Caco-2 (cell line): ENCODE measurements around the gene NKD1. TPM values are rescaled to one million over a fixed set of nuclear protein-coding genes. Genes with fewer than 3 reads are reported as not detected.

Experiments used
- BruUV-seq: library from RNA; stranded (reverse); fragments of 400-500 nt; replicated peaks from 2 replicates; lab custom pipeline; 2021; lab: Mats Ljungman, UMichigan
- CTCF ChIA-PET: fragments of 300-600 bp; sonication (Branson Sonifier 250); formaldehyde crosslinking; loops from one replicate; lab custom pipeline; 2022; ENCODE audit warnings: antibody characterized with exemption; lab: Charles Lee
- POLR2A ChIA-PET: fragments of 300-600 bp; sonication (Branson Sonifier 250); formaldehyde crosslinking; loops from one replicate; lab custom pipeline; 2022; ENCODE audit warnings: antibody characterized with exemption; lab: Charles Lee
- DNase-seq, 2 experiments: peaks; one replicate each; pipeline versions ENCODE4 v3.0.0 to v3.0.0-alpha.2; 2020 to 2022
- H3K27me3 ChIP-seq: replicated peaks from 2 replicates; pipeline ENCODE4 v1.6.0; 2011; ENCODE audit warnings: low read length; ENCODE audit not compliant: control insufficient read depth, insufficient read depth
- H3K36me3 ChIP-seq: 2 replicates; pipeline ENCODE4 v1.5.1; 2011; ENCODE audit warnings: low read length; ENCODE audit not compliant: control insufficient read depth, insufficient read depth
- H3K4me1 ChIP-seq: fragments of 250-450 bp; sonication (Bioruptor Pico); 2 replicates; pipeline ENCODE4 v1.5.1; 2020; ENCODE audit warnings: mild to moderate bottlenecking
- H3K4me3 ChIP-seq: 2 replicates; pipeline ENCODE4 v1.5.1; 2011; ENCODE audit warnings: low read depth, mild to moderate bottlenecking, control low read depth, low read length
- H3K9me3 ChIP-seq: fragments of 250-450 bp; sonication (Bioruptor Pico); 2 replicates; pipeline ENCODE4 v1.5.1; 2020; ENCODE audit warnings: mild to moderate bottlenecking, moderate library complexity
- H3K27ac Mint-ChIP-seq: one replicate; pipeline ENCODE4 v1.8.0; 2022; ENCODE audit warnings: mixed read lengths; ENCODE audit not compliant: unreplicated experiment
- H3K27me3 Mint-ChIP-seq: one replicate; pipeline ENCODE4 v1.8.0; 2022; ENCODE audit warnings: mixed read lengths; ENCODE audit not compliant: insufficient read depth, unreplicated experiment
- H3K36me3 Mint-ChIP-seq: one replicate; pipeline ENCODE4 v1.8.0; 2022; ENCODE audit warnings: mild to moderate bottlenecking, mixed read lengths; ENCODE audit not compliant: insufficient read depth, unreplicated experiment
- H3K4me1 Mint-ChIP-seq: one replicate; pipeline ENCODE4 v1.8.0; 2022; ENCODE audit warnings: low read depth, mixed read lengths; ENCODE audit not compliant: unreplicated experiment
- H3K4me3 Mint-ChIP-seq: one replicate; pipeline ENCODE4 v1.8.0; 2022; ENCODE audit warnings: mild to moderate bottlenecking, moderate library complexity, mixed read lengths; ENCODE audit not compliant: unreplicated experiment
- H3K9me3 Mint-ChIP-seq: one replicate; pipeline ENCODE4 v1.8.0; 2022; ENCODE audit warnings: mixed read lengths; ENCODE audit not compliant: unreplicated experiment
- intact Hi-C: fragments of 100-400 bp; cut with micrococcal nuclease; formaldehyde crosslinking; loops from one replicate; pipeline ENCODE4 v1.10.0; 2022; ENCODE audit not compliant: unreplicated experiment
- total RNA-seq: library from RNA; stranded (reverse); gene quantifications from 2 replicates; pipeline ENCODE4 v1.2.3, GENCODE V29; 2022
- TF ChIP-seq, protein P1 (sequence below), 2 experiments: fragments of 200-600 bp in 1 of 2; IDR thresholded peaks; 1 replicate in 1 of 2; 2 replicates in 1 of 2; pipeline versions ENCODE4 v1.5.1 to v1.8.0; 2011 to 2022; ENCODE audit warnings: antibody characterized with exemption in 1 of 2, control low read depth in 1 of 2, inconsistent platforms in 1 of 2, low read depth in 1 of 2, low read length in 1 of 2, mild to moderate bottlenecking in 1 of 2, moderate library complexity in 1 of 2; ENCODE audit not compliant: insufficient read depth in 1 of 2, severe bottlenecking in 1 of 2, unreplicated experiment in 1 of 2

The NKD1 gene
- total RNA-seq, 1 experiment from 2014 or later, result 54.9 TPM

DNA sequence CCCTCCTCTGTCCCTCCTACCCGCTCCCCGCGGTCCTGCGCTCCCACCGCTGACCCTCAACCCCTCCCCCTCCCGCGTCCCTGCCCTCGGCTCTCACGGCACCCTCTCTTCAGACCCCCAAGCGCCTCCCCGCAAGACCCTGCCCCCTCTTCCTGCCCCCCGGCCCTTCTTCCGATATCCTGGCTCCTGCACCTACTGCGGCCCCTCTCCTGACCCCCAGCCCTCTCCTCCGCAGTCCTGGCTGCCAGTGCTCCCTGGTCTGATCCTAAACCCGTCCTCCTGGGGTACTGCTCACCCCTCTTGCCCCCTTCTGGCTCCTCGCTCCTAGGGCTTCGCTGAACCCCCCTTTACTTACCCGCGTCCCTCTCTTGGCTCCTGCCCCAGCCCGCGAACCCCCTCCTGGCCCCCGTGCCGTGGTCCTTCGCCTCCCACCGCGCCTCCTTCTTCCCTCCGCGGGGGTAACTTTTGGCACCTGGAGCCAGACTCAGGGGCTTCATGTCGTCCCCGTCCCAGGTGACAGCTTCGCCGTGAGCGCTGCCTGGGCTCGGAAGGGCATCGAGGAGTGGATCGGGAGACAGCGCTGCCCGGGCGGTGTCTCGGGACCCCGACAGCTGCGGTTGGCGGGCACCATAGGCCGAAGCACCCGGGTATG is 839 bp downstream of the NKD1 start:
- H3K27me3 ChIP-seq, result no peaks in the 10 kb centered on the region
- POLR2A ChIA-PET, result interaction anchor here (0.6 to 1.1 kb wide), 2 partner anchors 13 to 68 kb away, joined by 3 read pairs; no protein-coding TSS in a partner anchor
- H3K36me3 Mint-ChIP-seq, result peaks cover 33% of the 10 kb centered on the region
- peak overlapping the region; percentile 87 for H3K4me3 ChIP-seq
- no peaks in the 10 kb centered on the region for H3K27me3 Mint-ChIP-seq
- BruUV-seq, result no TSS peak
- H3K9me3 ChIP-seq, result no peaks in the 10 kb centered on the region
- intact Hi-C loops, result loop anchor here (5.0 kb wide), 3 partner anchors 82 to 258 kb away; partner anchors contain the start of gene CYLD
- peaks cover 16% of the 10 kb centered on the region for H3K4me1 Mint-ChIP-seq
- H3K36me3 ChIP-seq, result 0 out of 2 replicates have a peak, but pooled peaks cover 2% of the 10 kb centered on the region
- no peaks in the 10 kb centered on the region for H3K9me3 Mint-ChIP-seq
- peak overlapping the region; percentile 73 for H3K4me3 Mint-ChIP-seq
- no peak for DNase-seq
- H3K4me1 ChIP-seq, result no peaks in the 10 kb centered on the region; the same call in 1 of the 2 replicates
- CTCF ChIA-PET, result no interaction called here
- TF ChIP-seq, protein P1, sequence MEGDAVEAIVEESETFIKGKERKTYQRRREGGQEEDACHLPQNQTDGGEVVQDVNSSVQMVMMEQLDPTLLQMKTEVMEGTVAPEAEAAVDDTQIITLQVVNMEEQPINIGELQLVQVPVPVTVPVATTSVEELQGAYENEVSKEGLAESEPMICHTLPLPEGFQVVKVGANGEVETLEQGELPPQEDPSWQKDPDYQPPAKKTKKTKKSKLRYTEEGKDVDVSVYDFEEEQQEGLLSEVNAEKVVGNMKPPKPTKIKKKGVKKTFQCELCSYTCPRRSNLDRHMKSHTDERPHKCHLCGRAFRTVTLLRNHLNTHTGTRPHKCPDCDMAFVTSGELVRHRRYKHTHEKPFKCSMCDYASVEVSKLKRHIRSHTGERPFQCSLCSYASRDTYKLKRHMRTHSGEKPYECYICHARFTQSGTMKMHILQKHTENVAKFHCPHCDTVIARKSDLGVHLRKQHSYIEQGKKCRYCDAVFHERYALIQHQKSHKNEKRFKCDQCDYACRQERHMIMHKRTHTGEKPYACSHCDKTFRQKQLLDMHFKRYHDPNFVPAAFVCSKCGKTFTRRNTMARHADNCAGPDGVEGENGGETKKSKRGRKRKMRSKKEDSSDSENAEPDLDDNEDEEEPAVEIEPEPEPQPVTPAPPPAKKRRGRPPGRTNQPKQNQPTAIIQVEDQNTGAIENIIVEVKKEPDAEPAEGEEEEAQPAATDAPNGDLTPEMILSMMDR (IDR thresholded peaks at IDR 0.05; ENCODE audit: insufficient read depth in 1 of 2, low read depth in 1 of 2, low read length in 1 of 2, severe bottlenecking in 1 of 2, unreplicated experiment in 1 of 2), result no peak
- peak overlapping the region; percentile 81 for H3K27ac Mint-ChIP-seq

DNA sequence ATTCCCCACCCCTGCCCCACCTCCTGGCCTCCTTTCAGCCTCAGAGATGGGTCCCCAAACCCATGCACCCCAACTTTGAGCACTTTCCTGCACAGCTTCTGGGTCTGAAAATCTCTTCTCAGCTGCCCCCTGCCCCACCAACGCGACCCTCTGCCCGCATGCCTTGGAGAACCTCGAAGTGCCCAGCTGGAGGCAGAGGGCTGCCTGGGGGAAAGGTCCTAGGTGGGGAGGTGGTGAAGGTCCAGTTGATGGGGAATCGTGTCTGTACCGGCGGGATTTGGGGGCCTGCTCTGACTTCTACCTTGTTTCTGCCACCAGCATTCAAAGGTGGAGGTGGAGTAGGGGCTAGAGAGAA is 1.3 kb downstream of the NKD1 start:
- Histone ChIP-seq H3K9me3 (no peaks in the 10 kb centered on the region), H3K27me3 (no peaks in the 10 kb centered on the region), H3K4me3 (peak overlapping the region; percentile 87), H3K4me1 (no peaks in the 10 kb centered on the region; the same call in 1 of the 2 replicates), H3K36me3 (0 out of 2 replicates have a peak, but pooled peaks cover 2% of the 10 kb centered on the region)
- no peak overlapping the region for H3K27ac Mint-ChIP-seq
- intact Hi-C loops, result loop anchor here (5.0 kb wide), 3 partner anchors 82 to 258 kb away; partner anchors contain the start of gene CYLD
- H3K4me1 Mint-ChIP-seq, result peaks cover 12% of the 10 kb centered on the region
- POLR2A ChIA-PET, result interaction anchor here (0.6 kb wide), 1 partner anchor 12 kb away, joined by 3 read pairs; no protein-coding TSS in a partner anchor
- H3K27me3 Mint-ChIP-seq, result no peaks in the 10 kb centered on the region
- peaks cover 35% of the 10 kb centered on the region for H3K36me3 Mint-ChIP-seq
- no peak for DNase-seq
- H3K4me3 Mint-ChIP-seq, result peak overlapping the region; percentile 73
- CTCF ChIA-PET, result interaction anchor here (0.7 kb wide), 2 partner anchors 112 to 389 kb away, joined by 4 to 5 read pairs; no protein-coding TSS in a partner anchor
- TF ChIP-seq, protein P1 (IDR thresholded peaks at IDR 0.05; ENCODE audit: insufficient read depth in 1 of 2, low read depth in 1 of 2, low read length in 1 of 2, severe bottlenecking in 1 of 2, unreplicated experiment in 1 of 2), result no peak
- no TSS peak for BruUV-seq
- H3K9me3 Mint-ChIP-seq, result no peaks in the 10 kb centered on the region

DNA sequence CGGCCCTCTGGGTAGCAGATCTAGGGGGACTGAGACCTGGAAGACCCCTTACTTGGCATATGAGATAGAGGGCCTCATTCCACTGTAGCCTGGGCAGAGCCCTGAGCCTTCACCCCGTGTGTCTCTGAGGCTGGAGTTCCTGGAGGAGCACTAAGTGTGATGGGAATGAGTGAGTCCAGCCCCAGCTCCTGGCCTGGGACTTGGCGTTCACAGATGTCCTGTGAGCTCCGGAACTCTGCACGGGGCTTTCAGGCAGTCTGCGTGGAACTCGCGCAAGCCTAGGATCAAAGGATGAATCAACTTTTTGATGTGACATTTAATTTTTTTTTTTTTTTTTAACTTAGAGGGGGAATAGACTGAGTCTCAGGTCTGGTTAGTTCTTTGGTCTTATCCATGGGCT is 1.8 kb downstream of the NKD1 start:
- TF ChIP-seq, protein P1 (IDR thresholded peaks at IDR 0.05; ENCODE audit: insufficient read depth in 1 of 2, low read depth in 1 of 2, low read length in 1 of 2, severe bottlenecking in 1 of 2, unreplicated experiment in 1 of 2), result no peak
- Mint-ChIP-seq H3K27me3 (no peaks in the 10 kb centered on the region), H3K27ac (no peak overlapping the region), H3K36me3 (peaks cover 38% of the 10 kb centered on the region), H3K4me3 (peak overlapping the region; percentile 73), H3K9me3 (no peaks in the 10 kb centered on the region), H3K4me1 (peaks cover 9% of the 10 kb centered on the region)
- POLR2A ChIA-PET, result no interaction called here
- no peaks in the 10 kb centered on the region for H3K9me3 ChIP-seq
- CTCF ChIA-PET, result interaction anchor here (0.7 kb wide), 3 partner anchors 12 to 389 kb away, joined by 3 to 5 read pairs (median 4); no protein-coding TSS in a partner anchor
- DNase-seq, result no peak
- no peaks in the 10 kb centered on the region for H3K27me3 ChIP-seq
- no peaks in the 10 kb centered on the region; the same call in 1 of the 2 replicates for H3K4me1 ChIP-seq
- 0 out of 2 replicates have a peak, but pooled peaks cover 2% of the 10 kb centered on the region for H3K36me3 ChIP-seq
- H3K4me3 ChIP-seq, result peak overlapping the region; percentile 87
- intact Hi-C loops, result no loop called here
- BruUV-seq, result no TSS peak
